PFSK-1 (cell line): ENCODE results near the gene RSAD2.

ENCODE experiments used
- FOXP2 ChIP-seq: optimal IDR thresholded peaks from 2 replicates; pipeline ENCODE3; 2011; ENCODE audit warnings: borderline replicate concordance, control low read depth, inconsistent platforms; ENCODE audit not compliant: insufficient read depth; ENCODE audit errors: extremely low read length, extremely low read depth
- POLR2AphosphoS5 ChIP-seq: IDR thresholded peaks from 2 replicates; pipeline ENCODE4 v1.6.1; 2012; ENCODE audit warnings: low read depth, mild to moderate bottlenecking, control low read depth, low read length, moderate library complexity
- REST ChIP-seq, 2 experiments: IDR thresholded peaks; 2 replicates each; pipeline versions ENCODE4 v1.6.1 to v1.8.0; 2011 to 2012; ENCODE audit warnings: low read depth in 2 of 2, low read length in 2 of 2, control low read depth in 1 of 2, inconsistent platforms in 1 of 2, mild to moderate bottlenecking in 1 of 2, moderate library complexity in 1 of 2; ENCODE audit not compliant: insufficient read depth in 1 of 2
- SIN3A ChIP-seq: IDR thresholded peaks from 2 replicates; pipeline ENCODE4 v1.6.1; 2012; ENCODE audit warnings: mild to moderate bottlenecking, low read length, moderate library complexity, borderline replicate concordance; ENCODE audit not compliant: insufficient read depth
- TAF1 ChIP-seq: IDR thresholded peaks from 2 replicates; pipeline ENCODE4 v1.6.1; 2012; ENCODE audit warnings: low read length, control low read depth, borderline replicate concordance; ENCODE audit not compliant: insufficient read depth

The RSAD2 gene

GRCh38 chr2:6893876-6894482, 16.4 kb downstream of the RSAD2 start:
- TF ChIP-seq SIN3A = no peak
- no peak for TF ChIP-seq TAF1
- no peak for TF ChIP-seq FOXP2
- no peak for TF ChIP-seq REST (IDR thresholded peaks at IDR 0.05; ENCODE audit: insufficient read depth in 1 of 2, low read depth in 2 of 2, low read length in 2 of 2)
- TF ChIP-seq POLR2AphosphoS5 = no peak

GRCh38 chr2:6896930-6897759, 19.6 kb downstream of the RSAD2 start:
- no peak for TF ChIP-seq TAF1
- no peak for TF ChIP-seq FOXP2
- no peak for TF ChIP-seq SIN3A
- TF ChIP-seq POLR2AphosphoS5 = no peak
- TF ChIP-seq REST (IDR thresholded peaks at IDR 0.05; ENCODE audit: insufficient read depth in 1 of 2, low read depth in 2 of 2, low read length in 2 of 2) = no peak

DNA sequence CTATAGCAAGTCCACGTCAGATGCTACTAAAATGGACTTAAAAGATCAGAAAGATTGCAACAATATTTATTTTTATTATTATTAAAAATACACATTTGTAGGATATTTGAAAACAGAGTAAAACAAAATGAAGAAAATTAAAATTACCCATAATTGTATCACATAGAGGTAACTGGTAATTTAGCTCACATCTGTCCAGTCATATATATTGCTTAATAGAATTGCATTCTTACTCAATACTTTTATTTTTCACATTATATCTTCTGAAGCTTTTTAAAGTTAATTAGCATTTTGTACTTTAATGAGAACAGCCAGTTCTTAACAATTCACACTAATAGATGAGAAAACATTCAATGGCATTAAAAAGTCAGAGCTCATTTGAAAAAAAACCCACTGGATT, 28.1 kb downstream of the RSAD2 start:
- no peak for TF ChIP-seq TAF1

DNA sequence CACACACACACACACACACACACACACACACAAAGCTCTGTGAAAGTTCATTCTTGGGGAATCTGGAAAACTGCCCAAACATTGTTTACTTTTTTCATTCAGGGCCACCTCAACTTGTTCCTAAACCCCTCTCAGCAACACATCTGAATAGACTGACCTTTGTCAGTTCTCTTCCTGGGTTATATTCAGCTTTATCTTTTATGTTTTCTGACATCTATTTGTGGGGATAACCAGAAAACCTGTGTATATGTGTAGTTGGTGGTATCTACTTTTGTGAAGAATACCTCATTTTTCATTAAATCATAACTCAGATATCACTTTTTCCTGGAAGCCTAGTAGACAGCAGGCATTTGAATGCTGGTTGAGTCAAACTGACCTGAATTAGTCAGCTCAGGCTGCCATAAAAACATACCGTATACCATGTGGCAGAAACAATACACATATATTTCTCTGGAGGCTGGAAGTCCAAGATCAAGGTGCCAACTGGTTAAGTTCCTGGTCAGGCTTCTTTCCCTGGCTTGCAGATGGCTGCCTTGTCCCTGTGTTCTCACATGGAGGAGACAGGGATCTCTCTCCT, 28.7 kb downstream of the RSAD2 start:
- TF ChIP-seq FOXP2 (no peak), SIN3A (no peak), POLR2AphosphoS5 (no peak)

DNA sequence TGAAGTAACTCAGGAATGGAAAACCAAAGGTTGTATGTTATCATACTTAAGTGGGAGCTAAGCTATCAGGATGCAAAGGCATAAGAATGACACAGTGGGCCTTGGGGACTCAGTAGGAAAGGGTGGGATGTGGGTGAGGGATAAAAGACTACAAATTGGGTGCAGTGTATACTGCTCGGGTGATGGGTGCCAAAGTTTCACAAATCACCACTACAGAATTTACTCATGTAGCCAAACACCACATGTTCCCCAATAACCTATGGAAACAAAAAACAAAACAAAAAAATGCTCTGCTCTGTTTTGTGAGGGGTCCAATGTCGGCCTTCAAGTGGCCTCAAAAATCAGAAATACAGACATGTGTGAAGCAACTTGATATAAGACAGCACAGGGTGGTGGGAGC, 30.7 kb downstream of the RSAD2 start:
- TF ChIP-seq FOXP2 (no peak), TAF1 (no peak), POLR2AphosphoS5 (no peak), REST (IDR thresholded peaks at IDR 0.05; ENCODE audit: insufficient read depth in 1 of 2, low read depth in 2 of 2, low read length in 2 of 2) (no peak), SIN3A (no peak)
